Stimulated activated CD8-positive, alpha-beta memory T cell treated with anti-CD3 and anti-CD28 coated beads, Interleukin-12 subunit alpha, Interleukin-12 subunit beta, amount 100 ng/mL, for 1 hour (primary cell): ENCODE data around the gene DCLK1.

ENCODE experiments used
- DNase-seq: peaks from one replicate; pipeline ENCODE4 v3.0.0-alpha.2; 2020; ENCODE audit warnings: low read depth

DCLK1 gene

GRCh38 chr13:35784286-35784951 is 346.8 kb downstream of the DCLK1 start:
- no peak for DNase-seq

- no peak for DNase-seq
Observed at GRCh38 chr13:35782793-35783192, 348.4 kb downstream of the DCLK1 start.

GRCh38 chr13:35781036-35782000 is 349.9 kb downstream of the DCLK1 start:
- no peak for DNase-seq

- no peak for DNase-seq
Observed at GRCh38 chr13:35780613-35781012, 350.6 kb downstream of the DCLK1 start.

- DNase-seq: no peak
Observed at GRCh38 chr13:35771898-35772297, 359.3 kb downstream of the DCLK1 start.

- DNase-seq: no peak
Observed at GRCh38 chr13:35770756-35771297, 360.4 kb downstream of the DCLK1 start.

GRCh38 chr13:35769812-35770211 is 361.4 kb downstream of the DCLK1 start:
- no peak for DNase-seq

GRCh38 chr13:35768551-35768950 is 362.6 kb downstream of the DCLK1 start:
- no peak for DNase-seq

- DNase-seq: no peak
Observed at GRCh38 chr13:35768073-35768472, 363.1 kb downstream of the DCLK1 start.

- DNase-seq: no peak
Observed at GRCh38 chr13:35767256-35767976, 363.8 kb downstream of the DCLK1 start.

- no peak for DNase-seq
Observed at GRCh38 chr13:35766663-35767062, 364.5 kb downstream of the DCLK1 start.

- DNase-seq: no peak
Observed at GRCh38 chr13:35765941-35766340, 365.2 kb downstream of the DCLK1 start.

- DNase-seq: no peak
Observed at GRCh38 chr13:35765366-35765765, 365.8 kb downstream of the DCLK1 start.

GRCh38 chr13:35764326-35765015 is 366.7 kb downstream of the DCLK1 start:
- no peak for DNase-seq

GRCh38 chr13:35763782-35764123 is 367.4 kb downstream of the DCLK1 start:
- DNase-seq: no peak

GRCh38 chr13:35763060-35763781 is 368.0 kb downstream of the DCLK1 start:
- no peak for DNase-seq

GRCh38 chr13:35761440-35762252 is 369.5 kb downstream of the DCLK1 start:
- DNase-seq: no peak

- DNase-seq: no peak
Observed at GRCh38 chr13:35760735-35761281, 370.4 kb downstream of the DCLK1 start.

GRCh38 chr13:35747594-35747993 is 383.6 kb downstream of the DCLK1 start:
- no peak for DNase-seq
